Endodermal cell (in vitro differentiated cells): ENCODE data around the gene SMAP2. TPM values are rescaled to one million over a fixed set of nuclear protein-coding genes. Genes with fewer than 3 reads are reported as not detected.

Source experiments
- DNase-seq: peaks from one replicate; pipeline ENCODE4 v3.0.0-alpha.2; 2017
- H3K27ac ChIP-seq: 2 replicates; pipeline ENCODE4 v1.5.1; 2013; ENCODE audit warnings: mild to moderate bottlenecking, low read depth, low read length, moderate library complexity
- H3K27me3 ChIP-seq: 2 replicates; pipeline ENCODE4 v1.6.1; 2013; ENCODE audit warnings: mild to moderate bottlenecking, low read length, moderate library complexity; ENCODE audit not compliant: insufficient read depth, control insufficient read depth, poor library complexity, severe bottlenecking
- H3K36me3 ChIP-seq: 2 replicates; pipeline ENCODE4 v1.7.0; 2013; ENCODE audit warnings: mild to moderate bottlenecking, low read length, moderate library complexity; ENCODE audit not compliant: control insufficient read depth, insufficient read depth
- H3K4me1 ChIP-seq: one replicate; pipeline ENCODE4 v1.7.0; 2013; ENCODE audit warnings: low read length; ENCODE audit not compliant: control insufficient read depth, insufficient read depth
- H3K4me3 ChIP-seq: 2 replicates; pipeline ENCODE4 v1.5.1; 2013; ENCODE audit warnings: mild to moderate bottlenecking, low read length, moderate library complexity
- H3K9ac ChIP-seq: 2 replicates; pipeline ENCODE4 v1.6.1; 2013; ENCODE audit warnings: mild to moderate bottlenecking, low read length, moderate library complexity; ENCODE audit not compliant: poor library complexity, severe bottlenecking; ENCODE audit errors: extremely low read depth
- H3K9me3 ChIP-seq: 2 replicates; pipeline ENCODE4 v1.6.1; 2013; ENCODE audit warnings: mild to moderate bottlenecking, low read length, moderate library complexity; ENCODE audit not compliant: control insufficient read depth
- H3K27ac Mint-ChIP-seq: 2 replicates; pipeline ENCODE4 v1.8.0; 2020; ENCODE audit warnings: mixed read lengths
- H3K27me3 Mint-ChIP-seq: 2 replicates; pipeline ENCODE4 v1.8.0; 2021; ENCODE audit warnings: mild to moderate bottlenecking, mixed read lengths; ENCODE audit not compliant: insufficient read depth
- H3K36me3 Mint-ChIP-seq: 2 replicates; pipeline ENCODE4 v1.8.0; 2020; ENCODE audit warnings: low read depth, mixed read lengths
- H3K4me1 Mint-ChIP-seq: 2 replicates; pipeline ENCODE4 v1.8.0; 2020; ENCODE audit warnings: mixed read lengths
- H3K4me3 Mint-ChIP-seq: 2 replicates; pipeline ENCODE4 v1.8.0; 2020; ENCODE audit warnings: mild to moderate bottlenecking, moderate library complexity, mixed read lengths
- H3K9me3 Mint-ChIP-seq: 2 replicates; pipeline ENCODE4 v1.8.0; 2020; ENCODE audit warnings: mild to moderate bottlenecking, mixed read lengths
- CTCF ChIP-seq: fragments of 200-600 bp; sonication (generic); conservative IDR thresholded peaks from 2 replicates; pipeline ENCODE4 v1.5.0; 2021; ENCODE audit warnings: antibody characterized with exemption, mild to moderate bottlenecking
- WGBS, 2 experiments: methylation state at CpG; one replicate each; pipeline versions ENCODE4 v1.1.5 to v1.1.7; 2013; ENCODE audit warnings: missing lambda C conversion rate in 2 of 2, mixed read lengths in 1 of 2; ENCODE audit not compliant: insufficient coverage in 1 of 2, insufficient read length in 1 of 2; 5-methylcytosine and 5-hydroxymethylcytosine counted together
- total RNA-seq, 2 donors: library from RNA; stranded (reverse); fragmentation: NEBNext Ultra II Directional in 1 of 2; extraction: Animal tissue kit (Norgen Biotek cat#: 25700) in 1 of 2; gene quantifications; 2 replicates in 1 of 2; 3 replicates in 1 of 2; pipeline ENCODE4 v1.2.1, GENCODE V29; 2021

Gene SMAP2
- total RNA-seq, 2 donors from 2014 or later, result 21.9 to 22.3 TPM

GRCh38 chr1:40423951-40424618 lies 50.6 kb downstream of the SMAP2 start:
- no peaks in the 10 kb centered on the region for H3K27me3 ChIP-seq
- Mint-ChIP-seq H3K27me3 (no peaks in the 10 kb centered on the region), H3K9me3 (no peaks in the 10 kb centered on the region), H3K27ac (no peak overlapping the region), H3K4me1 (no peaks in the 10 kb centered on the region), H3K4me3 (no peak overlapping the region), H3K36me3 (peaks cover 22% of the 10 kb centered on the region)
- WGBS, 2 experiments, result 95 to 96% methylated on average over 5 to 6 of the region's 6 CpGs
- no peak overlapping the region for H3K9ac ChIP-seq
- no peaks in the 10 kb centered on the region for H3K9me3 ChIP-seq
- H3K36me3 ChIP-seq, result peaks cover 32% of the 10 kb centered on the region
- no peak overlapping the region for H3K27ac ChIP-seq
- no peak for TF ChIP-seq CTCF
- no peak overlapping the region for H3K4me3 ChIP-seq
- no peaks in the 10 kb centered on the region for H3K4me1 ChIP-seq
- no peak for DNase-seq

DNA sequence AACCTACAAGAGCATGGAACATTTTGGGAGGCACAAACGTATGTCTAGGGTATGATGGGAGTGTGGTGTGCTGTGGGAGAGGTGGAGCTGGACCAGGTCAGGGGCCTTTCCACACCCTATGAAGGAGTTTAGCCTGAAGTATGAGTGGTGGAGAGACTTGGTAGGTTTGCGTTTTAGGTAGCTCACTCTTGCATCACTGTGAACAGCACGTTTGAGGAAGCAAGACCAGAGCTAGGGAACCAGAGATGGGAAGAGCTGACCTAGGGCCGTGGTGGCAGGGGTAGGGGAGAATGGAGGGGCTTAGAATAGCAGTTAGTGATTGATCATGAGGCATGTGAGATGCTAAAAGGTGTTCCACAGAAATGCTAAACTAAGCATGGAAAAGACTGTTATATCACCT lies 51.7 kb downstream of the SMAP2 start:
- Mint-ChIP-seq H3K4me1 (no peaks in the 10 kb centered on the region), H3K27ac (no peak overlapping the region), H3K36me3 (peaks cover 17% of the 10 kb centered on the region), H3K4me3 (no peak overlapping the region), H3K9me3 (no peaks in the 10 kb centered on the region), H3K27me3 (no peaks in the 10 kb centered on the region)
- Histone ChIP-seq H3K9ac (no peak overlapping the region), H3K9me3 (no peaks in the 10 kb centered on the region), H3K4me3 (no peak overlapping the region), H3K27ac (no peak overlapping the region), H3K27me3 (no peaks in the 10 kb centered on the region), H3K36me3 (peaks cover 24% of the 10 kb centered on the region), H3K4me1 (no peaks in the 10 kb centered on the region)
- 75 to 100% methylated on average over 1 to 4 of the region's 4 CpGs for WGBS, 2 experiments
- no peak for TF ChIP-seq CTCF
- no peak for DNase-seq

DNA sequence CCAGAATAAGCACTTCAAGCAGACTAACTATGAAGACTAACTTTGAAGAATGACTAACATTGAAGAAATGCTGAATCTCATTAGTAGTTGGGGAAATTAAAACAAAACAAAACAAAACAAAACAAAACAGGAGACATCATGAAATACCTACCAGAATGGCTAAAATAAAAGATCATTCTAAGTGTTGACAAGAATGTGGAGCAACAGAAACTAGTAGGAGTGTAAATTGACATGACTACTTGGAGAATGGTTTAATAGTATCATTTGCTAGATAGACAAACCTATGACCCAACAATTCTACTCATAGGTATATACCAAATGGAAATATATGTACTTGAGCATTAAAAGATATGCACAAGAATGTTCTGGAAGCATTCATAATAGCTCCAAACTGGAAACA lies 57.9 kb downstream of the SMAP2 start:
- H3K9me3 Mint-ChIP-seq, result no peaks in the 10 kb centered on the region
- DNase-seq, result no peak
- no peak overlapping the region for H3K9ac ChIP-seq

More for the DNA sequence above, 57.9 kb downstream of the SMAP2 start:
- Mint-ChIP-seq H3K36me3 (peaks cover 3% of the 10 kb centered on the region), H3K4me3 (no peak overlapping the region), H3K4me1 (no peaks in the 10 kb centered on the region), H3K27ac (no peak overlapping the region), H3K27me3 (peaks cover 2% of the 10 kb centered on the region)
- H3K4me3 ChIP-seq, result no peak overlapping the region
- H3K27me3 ChIP-seq, result no peaks in the 10 kb centered on the region
- no peak for TF ChIP-seq CTCF
- no peak overlapping the region for H3K27ac ChIP-seq
- H3K4me1 ChIP-seq, result no peaks in the 10 kb centered on the region
- no peaks in the 10 kb centered on the region for H3K36me3 ChIP-seq
- H3K9me3 ChIP-seq, result no peaks in the 10 kb centered on the region
